ENCODE data around the gene SMCHD1.

GRCh38 chr18:2672872-2673271 lies 17.3 kb downstream of the SMCHD1 start:
- no peak for TF ChIP-seq HOXA7 (CRISPR knock-in tag; IDR thresholded peaks at IDR 0.05)
- no peak for TF ChIP-seq REST (IDR thresholded peaks at IDR 0.05)
- no peak for TF ChIP-seq CTCF (IDR thresholded peaks at IDR 0.05)
- no peak for TF ChIP-seq USF2 (IDR thresholded peaks at IDR 0.05)
- TF ChIP-seq NR3C1 (IDR thresholded peaks at IDR 0.05) = no peak
- TF ChIP-seq RCOR1 (IDR thresholded peaks at IDR 0.05; ENCODE audit: low read depth, low read length) = no peak

Data from A549 (cell line).